GM10266 (cell line): Measurements from ENCODE around the gene ADAM30.

Source experiments
- DNase-seq: peaks from one replicate; pipeline ENCODE4 v3.0.0; 2012; ENCODE audit errors: extremely low spot score
- CTCF ChIP-seq: IDR thresholded peaks from 2 replicates; pipeline ENCODE4 v1.5.1; 2012; ENCODE audit warnings: mild to moderate bottlenecking, low read depth; ENCODE audit not compliant: control insufficient read depth, insufficient read depth; ENCODE audit errors: missing control alignments

ADAM30 gene

GRCh38 chr1:119909890-119910596, 13.7 kb upstream of the ADAM30 start:
- no peak for TF ChIP-seq CTCF
- no peak for DNase-seq

- TF ChIP-seq CTCF = no peak
- DNase-seq = no peak
Measured at GRCh38 chr1:119908661-119909060, 12.3 kb upstream of the ADAM30 start.

GRCh38 chr1:119906927-119907652, 10.8 kb upstream of the ADAM30 start:
- DNase-seq = no peak
- no peak for TF ChIP-seq CTCF

- TF ChIP-seq CTCF = no peak
- no peak for DNase-seq
Measured at GRCh38 chr1:119903443-119903835, 7.1 kb upstream of the ADAM30 start.

GRCh38 chr1:119902775-119903442, 6.6 kb upstream of the ADAM30 start:
- no peak for TF ChIP-seq CTCF
- DNase-seq = no peak

GRCh38 chr1:119898981-119899720, 2.8 kb upstream of the ADAM30 start:
- TF ChIP-seq CTCF = no peak
- DNase-seq = no peak
